GM23338 (cell line): ENCODE results near the gene WDR73. TPM values are rescaled to one million over a fixed set of nuclear protein-coding genes. Genes with fewer than 3 reads are reported as not detected.

Experiments
- ATAC-seq: fragments of 200-7000 bp; cut with Tn5 transposase; 3 replicates; pipeline ENCODE4 v1.9.1; 2020
- DNase-seq: peaks from one replicate; pipeline ENCODE4 v3.0.0-alpha.2; 2015; ENCODE audit warnings: low spot score
- H2AFZ ChIP-seq: fragments of 200-600 bp; sonication (generic); 2 replicates; pipeline ENCODE4 v1.8.0; 2016; ENCODE audit warnings: antibody characterized with exemption, mild to moderate bottlenecking, moderate library complexity
- H3F3A ChIP-seq: fragments of 200-600 bp; sonication (generic); replicated peaks from 2 replicates; pipeline ENCODE4 v1.8.0; 2017; ENCODE audit warnings: antibody characterized with exemption, mixed run types, low read depth
- H3K27ac ChIP-seq: fragments of 200-600 bp; sonication (generic); 2 replicates; pipeline ENCODE4 v1.6.1; 2016; ENCODE audit warnings: low read depth
- H3K27me3 ChIP-seq: fragments of 200-600 bp; sonication (generic); 2 replicates; pipeline ENCODE4 v1.8.0; 2016; ENCODE audit warnings: mild to moderate bottlenecking, mixed run types, moderate library complexity; ENCODE audit not compliant: insufficient read depth
- H3K36me3 ChIP-seq: fragments of 200-600 bp; sonication (generic); 2 replicates; pipeline ENCODE4 v1.8.0; 2016; ENCODE audit warnings: mild to moderate bottlenecking; ENCODE audit not compliant: insufficient read depth
- H3K4me1 ChIP-seq: fragments of 200-600 bp; sonication (generic); 2 replicates; pipeline ENCODE4 v1.8.0; 2016; ENCODE audit warnings: mild to moderate bottlenecking, moderate library complexity; ENCODE audit not compliant: insufficient read depth
- H3K4me2 ChIP-seq: fragments of 200-600 bp; sonication (generic); 2 replicates; pipeline ENCODE4 v1.7.1; 2017; ENCODE audit warnings: mixed run types
- H3K4me3 ChIP-seq: fragments of 200-600 bp; sonication (generic); 2 replicates; pipeline ENCODE4 v1.6.1; 2016; ENCODE audit warnings: mixed run types
- H3K79me2 ChIP-seq: fragments of 200-600 bp; sonication (generic); replicated peaks from 2 replicates; pipeline ENCODE4 v1.8.0; 2017; ENCODE audit warnings: mild to moderate bottlenecking; ENCODE audit not compliant: insufficient read depth
- H3K9me2 ChIP-seq: fragments of 200-600 bp; sonication (generic); 2 replicates; pipeline ENCODE4 v1.8.0; 2017; ENCODE audit not compliant: insufficient read depth
- H4K20me1 ChIP-seq: fragments of 200-600 bp; sonication (generic); replicated peaks from 2 replicates; pipeline ENCODE4 v1.8.0; 2017; ENCODE audit warnings: mild to moderate bottlenecking; ENCODE audit not compliant: insufficient read depth
- H3K27ac Mint-ChIP-seq: 2 replicates; pipeline ENCODE4 v1.8.0; 2020; ENCODE audit warnings: inconsistent platforms, mild to moderate bottlenecking, moderate library complexity, mixed read lengths
- H3K27me3 Mint-ChIP-seq: 3 replicates; pipeline ENCODE4 v1.8.0; 2022; ENCODE audit warnings: low read depth, mild to moderate bottlenecking, moderate library complexity, mixed read lengths, inconsistent platforms; ENCODE audit not compliant: insufficient read depth, poor library complexity
- H3K36me3 Mint-ChIP-seq: 3 replicates; pipeline ENCODE4 v1.8.0; 2021; ENCODE audit warnings: low read depth, mild to moderate bottlenecking, inconsistent platforms, moderate library complexity, mixed read lengths
- H3K4me1 Mint-ChIP-seq: 3 replicates; pipeline ENCODE4 v1.8.0; 2020; ENCODE audit warnings: mild to moderate bottlenecking, inconsistent platforms, mixed read lengths
- H3K4me3 Mint-ChIP-seq: 3 replicates; pipeline ENCODE4 v1.8.0; 2021; ENCODE audit warnings: moderate library complexity, mild to moderate bottlenecking, inconsistent platforms, mixed read lengths
- H3K9me3 Mint-ChIP-seq: 3 replicates; pipeline ENCODE4 v1.8.0; 2020; ENCODE audit warnings: moderate library complexity, mild to moderate bottlenecking, inconsistent platforms, mixed read lengths
- ETS1 ChIP-seq: IDR thresholded peaks from 2 replicates; pipeline ENCODE4 v1.6.1; 2016; ENCODE audit warnings: antibody characterized with exemption
- EZH2 ChIP-seq: fragments of 200-600 bp; sonication (generic); IDR thresholded peaks from one replicate; pipeline ENCODE4 v1.8.0; 2017; ENCODE audit warnings: antibody characterized with exemption, mild to moderate bottlenecking, low read depth; ENCODE audit not compliant: unreplicated experiment
- EZH2phosphoT487 ChIP-seq: fragments of 200-600 bp; sonication (generic); IDR thresholded peaks from one replicate; pipeline ENCODE4 v1.8.1; 2018; ENCODE audit warnings: antibody characterized with exemption; ENCODE audit not compliant: unreplicated experiment
- JUNB ChIP-seq: IDR thresholded peaks from one replicate; pipeline ENCODE4 v1.6.1; 2016; ENCODE audit warnings: antibody characterized with exemption; ENCODE audit not compliant: unreplicated experiment
- NANOG ChIP-seq: IDR thresholded peaks from 2 replicates; pipeline ENCODE4 v1.6.1; 2016; ENCODE audit warnings: antibody characterized with exemption, borderline replicate concordance
- POLR2AphosphoS5 ChIP-seq: IDR thresholded peaks from 2 replicates; pipeline ENCODE4 v1.6.1; 2016; ENCODE audit warnings: antibody characterized with exemption, low read depth
- ZNF114 ChIP-seq: fragments of 250-450 bp; sonication (Bioruptor Pico); IDR thresholded peaks from 2 replicates; pipeline ENCODE4 v1.5.0; 2020; ENCODE audit warnings: mild to moderate bottlenecking, moderate library complexity
- ZNF331 ChIP-seq: fragments of 250-450 bp; sonication (Bioruptor Pico); IDR thresholded peaks from 2 replicates; pipeline ENCODE4 v1.5.0; 2020; ENCODE audit warnings: low read depth, mild to moderate bottlenecking, moderate library complexity
- ZNF462 ChIP-seq: fragments of 250-450 bp; sonication (Bioruptor Pico); IDR thresholded peaks from 2 replicates; pipeline ENCODE4 v1.5.0; 2020; ENCODE audit warnings: mild to moderate bottlenecking, moderate library complexity
- polyA plus RNA-seq: library from polyadenylated mRNA; unstranded; fragments of >200 nt; fragmentation: Nextera tagmentation; extraction: Ambion mirVana; gene quantifications from 2 replicates; pipeline ENCODE4 v1.2.1, GENCODE V29; 2016
- total RNA-seq: library from RNA; depleted of rRNA; stranded (reverse); fragments of >200 nt; shearing (Covaris generic); gene quantifications from 2 replicates; pipeline ENCODE4 v1.2.3, GENCODE V29; 2014
- TF ChIP-seq, protein P1 (sequence below), 2 experiments: fragments of 200-600 bp in 1 of 2; sonication (generic) in 1 of 2; conservative IDR thresholded peaks; 2 replicates each; pipeline versions ENCODE4 v1.5.1 to v1.6.1; 2016 to 2017; ENCODE audit warnings: antibody characterized with exemption in 2 of 2, low read depth in 2 of 2, mild to moderate bottlenecking in 2 of 2, moderate library complexity in 1 of 2

Gene WDR73
- total and polyA plus RNA-seq, 2 experiments from 2014 or later, result 14.8 to 25.2 TPM

GRCh38 chr15:84661001-84661400, 6.9 kb upstream of the WDR73 start:
- H3K4me3 Mint-ChIP-seq, result no peak overlapping the region
- H3K79me2 ChIP-seq, result no peaks in the 10 kb centered on the region
- H3K27me3 ChIP-seq, result peaks cover 12% of the 10 kb centered on the region
- no peak overlapping the region for H3K4me3 ChIP-seq
- TF ChIP-seq JUNB (no peak), ZNF331 (CRISPR knock-in tag) (no peak), EZH2phosphoT487 (no peak), ETS1 (no peak), EZH2 (no peak), NANOG (no peak), ZNF114 (CRISPR knock-in tag) (no peak), ZNF462 (CRISPR knock-in tag) (no peak), POLR2AphosphoS5 (no peak)
- TF ChIP-seq, protein P1, sequence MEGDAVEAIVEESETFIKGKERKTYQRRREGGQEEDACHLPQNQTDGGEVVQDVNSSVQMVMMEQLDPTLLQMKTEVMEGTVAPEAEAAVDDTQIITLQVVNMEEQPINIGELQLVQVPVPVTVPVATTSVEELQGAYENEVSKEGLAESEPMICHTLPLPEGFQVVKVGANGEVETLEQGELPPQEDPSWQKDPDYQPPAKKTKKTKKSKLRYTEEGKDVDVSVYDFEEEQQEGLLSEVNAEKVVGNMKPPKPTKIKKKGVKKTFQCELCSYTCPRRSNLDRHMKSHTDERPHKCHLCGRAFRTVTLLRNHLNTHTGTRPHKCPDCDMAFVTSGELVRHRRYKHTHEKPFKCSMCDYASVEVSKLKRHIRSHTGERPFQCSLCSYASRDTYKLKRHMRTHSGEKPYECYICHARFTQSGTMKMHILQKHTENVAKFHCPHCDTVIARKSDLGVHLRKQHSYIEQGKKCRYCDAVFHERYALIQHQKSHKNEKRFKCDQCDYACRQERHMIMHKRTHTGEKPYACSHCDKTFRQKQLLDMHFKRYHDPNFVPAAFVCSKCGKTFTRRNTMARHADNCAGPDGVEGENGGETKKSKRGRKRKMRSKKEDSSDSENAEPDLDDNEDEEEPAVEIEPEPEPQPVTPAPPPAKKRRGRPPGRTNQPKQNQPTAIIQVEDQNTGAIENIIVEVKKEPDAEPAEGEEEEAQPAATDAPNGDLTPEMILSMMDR (conservative IDR thresholded peaks at IDR 0.05; ENCODE audit: low read depth in 2 of 2), result no peak
- H3K4me1 Mint-ChIP-seq, result peaks cover 28% of the 10 kb centered on the region
- H3K27ac ChIP-seq, result no peak overlapping the region
- no peaks in the 10 kb centered on the region for H3K9me3 Mint-ChIP-seq
- no peak for ATAC-seq
- H3K4me1 ChIP-seq, result peaks cover 27% of the 10 kb centered on the region
- H3K27ac Mint-ChIP-seq, result no peak overlapping the region
- peaks cover 10% of the 10 kb centered on the region for H3K36me3 Mint-ChIP-seq
- peaks cover 17% of the 10 kb centered on the region for H3K27me3 Mint-ChIP-seq
- H3K9me2 ChIP-seq, result no peaks in the 10 kb centered on the region
- no peak overlapping the region for H3K4me2 ChIP-seq
- peaks cover 12% of the 10 kb centered on the region; the same call in 1 of the 2 replicates for H4K20me1 ChIP-seq
- H2AFZ ChIP-seq, result no peak overlapping the region
- no peaks in the 10 kb centered on the region for H3K36me3 ChIP-seq
- H3F3A ChIP-seq, result peaks cover 19% of the 10 kb centered on the region
- DNase-seq, result no peak
